ENCODE measurements around the gene IVD.

IVD gene

GRCh38 chr15:40379374-40379773, 26.2 kb upstream of the IVD start:
- DNase-seq = no peak

DNA sequence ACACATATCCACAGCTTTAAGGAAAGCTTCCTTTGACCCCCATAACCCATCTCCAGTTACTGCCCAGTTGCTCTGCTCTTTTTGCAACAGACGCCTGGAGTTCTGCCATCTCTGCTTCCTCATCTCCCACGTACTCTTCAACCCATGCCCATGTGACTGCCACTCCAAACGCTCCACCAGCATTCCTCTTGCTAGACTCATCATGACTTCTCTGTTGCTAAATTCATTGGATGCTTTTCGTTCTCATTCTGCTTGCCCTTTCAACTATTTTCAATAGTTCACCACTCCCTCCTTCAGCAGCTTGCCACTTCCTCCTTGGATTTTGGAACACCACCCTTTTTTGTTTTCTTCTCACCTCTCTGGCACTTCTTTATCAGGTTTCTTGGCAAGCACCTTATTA, 25.7 kb upstream of the IVD start:
- DNase-seq = no peak

DNA sequence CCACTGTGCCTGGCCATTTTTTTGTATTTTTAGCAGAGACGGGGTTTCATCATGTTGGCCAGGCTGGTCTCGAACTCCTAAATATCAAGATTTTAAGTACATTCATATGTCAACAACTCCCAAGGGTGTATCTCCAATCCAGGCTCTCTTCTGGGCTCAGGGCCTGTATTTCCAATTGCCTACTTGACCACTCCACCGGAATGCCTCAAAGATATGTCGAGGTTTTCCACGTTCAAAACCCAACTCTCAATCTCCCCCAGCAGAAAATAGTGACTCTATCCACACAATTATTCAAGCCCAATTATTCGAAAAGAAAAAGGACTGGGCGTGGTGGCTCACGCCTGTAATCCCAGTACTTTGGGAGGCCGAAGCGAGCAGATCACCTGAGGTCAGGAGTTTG, 25.0 kb upstream of the IVD start:
- no peak for DNase-seq

DNA sequence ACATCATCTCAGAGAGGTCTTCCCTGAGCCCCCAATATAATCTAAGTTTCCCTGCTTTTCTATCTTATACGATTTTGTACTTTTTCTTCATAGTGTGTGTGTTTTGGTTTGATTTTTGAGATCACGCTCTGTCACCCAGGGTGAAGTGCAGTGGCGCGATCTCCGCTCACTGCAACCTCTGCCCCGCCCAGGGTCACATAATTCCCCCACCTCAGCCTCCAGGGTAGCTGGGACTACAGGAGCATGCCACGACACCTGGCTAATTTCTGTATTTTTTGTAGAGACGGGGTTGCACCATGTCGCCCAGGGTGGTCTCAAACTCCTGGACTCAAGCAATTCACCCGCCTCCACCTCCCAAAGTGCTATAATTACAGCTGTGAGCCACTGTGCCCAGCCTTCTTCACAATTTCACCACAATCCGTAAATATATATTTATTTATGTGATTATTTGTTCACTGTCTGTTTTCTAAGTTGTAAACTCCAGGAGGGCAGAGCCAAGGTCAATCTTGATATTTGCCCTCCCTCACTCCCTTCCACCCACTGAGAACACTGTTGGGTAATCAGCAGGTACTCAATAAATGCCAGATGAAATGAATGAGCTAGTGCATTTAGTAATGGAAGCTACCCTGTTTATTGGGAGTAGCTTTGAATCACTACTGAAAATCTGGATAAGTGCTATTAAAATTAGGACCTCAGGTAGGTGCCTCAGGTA, 23.6 kb upstream of the IVD start:
- no peak for DNase-seq

GRCh38 chr15:40382580-40383456, 22.8 kb upstream of the IVD start, which contains the start of gene KNSTRN:
KNSTRN (plus strand) TSS chr15:40382721; CDS start chr15:40382836, 115 bp downstream.
- peak; percentile 93 for DNase-seq

DNA sequence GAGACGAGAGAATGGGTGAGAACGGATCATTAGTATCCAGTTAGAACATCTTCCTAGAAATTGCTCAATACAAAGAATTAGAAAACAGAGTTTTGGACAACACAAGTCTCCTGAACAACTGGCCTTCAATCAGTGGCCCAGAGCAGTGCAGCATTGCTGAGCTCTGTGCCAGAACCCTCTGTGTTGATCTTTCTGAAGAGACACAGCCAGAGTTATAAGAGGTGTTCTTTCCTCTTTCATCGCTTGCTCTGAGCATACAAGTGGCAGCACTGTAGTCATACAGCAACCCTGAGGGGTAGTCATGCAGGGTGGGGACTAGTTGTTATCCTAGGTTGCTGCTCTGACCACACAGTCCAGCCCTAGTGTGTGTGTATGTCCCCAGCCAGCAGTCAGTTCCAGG, 19.1 kb upstream of the IVD start:
- no peak for DNase-seq

GRCh38 chr15:40388941-40389823, 16.4 kb upstream of the IVD start:
- DNase-seq = no peak

DNA sequence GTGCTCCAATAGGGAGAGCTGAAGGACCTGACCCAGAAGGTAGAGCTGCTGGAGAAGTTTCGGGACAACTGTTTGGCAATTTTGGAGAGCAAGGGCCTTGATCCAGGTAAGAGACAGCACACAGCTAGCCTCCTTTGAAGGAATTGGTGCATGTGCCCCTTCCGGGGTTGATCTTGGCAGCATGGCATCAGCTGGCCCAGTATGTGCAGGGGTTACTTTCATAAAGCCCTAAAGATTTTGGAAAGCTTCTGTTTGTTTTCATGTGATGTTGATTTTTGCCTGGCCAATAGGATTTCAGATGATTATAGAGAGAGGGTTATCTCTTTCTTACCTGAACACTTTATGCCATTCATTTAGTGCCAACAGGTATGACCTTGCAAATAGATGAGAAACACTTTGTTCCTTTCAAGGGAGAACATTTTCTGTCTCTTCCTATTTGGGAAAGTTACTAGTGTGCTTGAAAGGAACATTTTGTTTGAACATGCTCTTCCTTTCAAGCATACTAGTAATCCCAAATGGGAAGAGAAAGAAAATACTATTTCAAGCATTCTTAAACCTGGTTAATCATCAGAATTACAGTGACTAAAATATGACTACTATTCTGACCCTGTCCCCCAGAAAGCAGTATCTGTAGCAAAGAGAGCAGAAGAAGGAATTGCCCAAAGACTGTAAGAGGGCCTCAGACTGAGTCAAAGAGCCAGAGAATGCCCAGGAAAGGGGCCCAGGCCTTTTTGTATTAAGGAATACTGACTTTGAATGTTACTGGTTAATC, 15.6 kb upstream of the IVD start:
- DNase-seq = no peak

DNA sequence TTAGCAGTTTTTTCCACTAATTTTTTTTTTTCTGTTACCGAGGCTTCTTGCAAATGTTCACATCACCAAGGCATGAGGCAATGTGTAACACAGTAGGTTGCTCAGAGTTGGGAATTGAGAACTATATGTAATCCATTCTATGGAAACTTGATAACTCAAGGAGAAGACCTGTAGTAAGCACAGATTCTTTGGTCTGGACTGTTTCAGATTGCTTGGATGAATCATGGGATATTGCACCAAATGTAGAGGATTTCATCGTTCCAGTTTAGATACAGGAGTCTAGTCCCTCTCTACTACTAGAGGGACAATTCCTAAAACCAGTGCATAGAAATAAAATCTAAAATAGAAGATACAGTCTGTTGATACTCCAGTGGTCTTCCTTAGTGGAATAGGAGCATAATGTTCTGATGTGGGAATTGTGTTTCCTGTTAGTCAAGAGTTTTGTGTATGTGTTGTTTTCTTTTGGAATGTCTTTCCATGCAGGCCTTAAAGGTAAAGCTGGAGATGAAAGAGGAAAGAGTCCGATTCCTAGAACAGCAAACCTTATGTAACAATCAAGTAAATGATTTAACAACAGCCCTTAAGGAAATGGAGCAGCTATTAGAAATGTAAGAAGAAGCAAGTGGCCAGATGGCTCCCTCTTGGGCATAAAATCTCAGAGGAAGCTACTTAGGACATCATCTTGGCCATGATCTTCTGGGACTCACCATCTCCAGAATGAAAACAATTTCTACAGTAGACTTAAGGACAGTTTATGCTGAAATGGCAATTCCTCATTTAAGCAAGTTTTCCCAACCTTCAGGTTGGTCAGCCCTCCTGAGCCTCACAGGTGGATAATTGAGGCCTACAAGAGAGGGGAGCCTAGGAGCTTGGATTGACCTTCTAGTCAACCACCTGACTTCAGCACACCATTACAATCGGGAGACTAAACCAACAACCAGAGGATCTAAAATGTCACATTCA, 12.3 kb upstream of the IVD start:
- DNase-seq = no peak

DNA sequence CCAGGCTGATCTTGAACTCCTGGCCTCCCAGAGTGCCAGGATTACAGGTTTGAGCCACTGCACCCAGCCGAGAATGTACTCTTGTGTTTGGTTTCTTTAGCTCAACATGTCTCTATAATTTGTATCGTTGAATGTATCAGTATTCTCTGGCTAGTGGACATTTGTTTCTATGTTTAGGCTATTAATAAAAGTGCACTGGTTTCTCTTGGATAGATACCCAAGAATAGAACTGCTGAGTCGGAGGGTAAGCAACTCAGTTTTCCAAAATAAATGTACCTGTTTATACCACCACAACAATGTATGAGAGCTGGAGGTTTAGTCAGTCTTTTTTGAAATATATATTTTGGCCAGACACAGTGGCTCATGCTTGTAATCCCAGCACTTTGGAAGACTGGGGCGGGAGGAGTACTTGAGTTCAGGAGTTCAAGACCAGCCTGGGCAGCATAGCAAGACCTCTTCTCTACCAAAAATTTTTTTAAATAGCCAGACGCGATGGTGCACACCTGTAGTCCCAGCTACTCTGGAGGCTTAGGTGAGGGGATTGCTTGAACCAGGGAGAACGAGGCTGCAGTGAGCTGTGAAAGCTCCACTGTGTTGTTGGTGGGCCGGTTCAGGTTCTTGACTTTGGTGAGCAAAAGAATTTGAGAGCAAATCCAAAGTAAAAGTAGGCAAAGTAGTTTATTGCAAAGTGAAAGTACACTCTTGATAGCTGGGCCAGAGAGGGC, 7.7 kb upstream of the IVD start:
- DNase-seq = no peak

GRCh38 chr15:40398413-40398873, 7.2 kb upstream of the IVD start:
- DNase-seq = no peak

DNA sequence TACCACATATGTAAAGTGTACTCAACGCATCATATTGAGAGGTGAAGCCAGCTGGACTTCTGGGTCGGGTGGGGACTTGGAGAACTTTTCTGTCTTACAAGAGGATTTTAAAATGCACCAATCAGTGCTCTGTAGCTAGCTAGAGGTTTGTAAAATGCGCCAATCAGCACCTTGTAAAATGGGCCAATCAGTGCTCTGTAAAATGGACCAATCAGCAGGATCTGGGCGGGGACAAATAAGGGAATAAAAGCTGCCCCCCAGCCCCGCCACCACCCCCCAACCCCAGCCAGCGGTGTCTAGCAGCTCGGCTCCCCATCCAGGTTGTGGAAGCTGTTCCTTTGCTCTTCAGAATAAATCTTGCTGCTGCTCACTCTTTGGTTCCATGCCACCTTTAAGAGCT, 6.2 kb upstream of the IVD start:
- no peak for DNase-seq

- no peak for DNase-seq
Measured at GRCh38 chr15:40407330-40407990, 1.9 kb downstream of the IVD start.

GRCh38 chr15:40409366-40409765, 3.8 kb downstream of the IVD start:
- DNase-seq = no peak

- no peak for DNase-seq
Measured at GRCh38 chr15:40410476-40410875, 4.9 kb downstream of the IVD start.

- DNase-seq = no peak
Measured at GRCh38 chr15:40412095-40412759, 6.6 kb downstream of the IVD start.

- no peak for DNase-seq
Measured at GRCh38 chr15:40413036-40413435, 7.4 kb downstream of the IVD start.

- no peak for DNase-seq
Measured at GRCh38 chr15:40414816-40415215, 9.2 kb downstream of the IVD start.

GRCh38 chr15:40415226-40415625, 9.6 kb downstream of the IVD start:
- DNase-seq = no peak

Measured in retina (tissue), 1 donor.